HFF-Myc (cell line): ENCODE data around the gene LYRM4.

Experiments
- DNase-seq: peaks from one replicate; pipeline ENCODE4 v3.0.0-alpha.2; 2011; ENCODE audit warnings: low read depth; ENCODE audit errors: extremely low read depth
- H3K4me3 ChIP-seq: replicated peaks from 2 replicates; pipeline ENCODE4 v1.5.1; 2011; ENCODE audit warnings: low read depth, mild to moderate bottlenecking, control low read depth, low read length
- CTCF ChIP-seq: IDR thresholded peaks from 2 replicates; pipeline ENCODE4 v1.5.1; 2012; ENCODE audit warnings: mild to moderate bottlenecking, low read depth, low read length, control low read depth; ENCODE audit errors: missing control alignments

Gene LYRM4

GRCh38 chr6:5220443-5220842 is 40.3 kb downstream of the LYRM4 start:
- TF ChIP-seq CTCF, result no peak
- no peak overlapping the region for H3K4me3 ChIP-seq
- DNase-seq, result no peak

GRCh38 chr6:5219011-5219691 is 41.6 kb downstream of the LYRM4 start:
- DNase-seq, result no peak
- no peak for TF ChIP-seq CTCF
- no peak overlapping the region for H3K4me3 ChIP-seq

GRCh38 chr6:5217356-5217755 is 43.4 kb downstream of the LYRM4 start:
- no peak for TF ChIP-seq CTCF
- DNase-seq, result no peak
- no peak overlapping the region for H3K4me3 ChIP-seq

- TF ChIP-seq CTCF, result no peak
- no peak for DNase-seq
- no peak overlapping the region for H3K4me3 ChIP-seq
Observed at GRCh38 chr6:5215799-5216198, 45.0 kb downstream of the LYRM4 start.

- H3K4me3 ChIP-seq, result no peak overlapping the region
- no peak for TF ChIP-seq CTCF
- no peak for DNase-seq
Observed at GRCh38 chr6:5215159-5215558, 45.6 kb downstream of the LYRM4 start.

- TF ChIP-seq CTCF, result peak; percentile 81
- DNase-seq, result peak; percentile 78
Observed at GRCh38 chr6:5214570-5215052, 46.1 kb downstream of the LYRM4 start.

GRCh38 chr6:5213836-5214235 is 46.9 kb downstream of the LYRM4 start:
- H3K4me3 ChIP-seq, result no peak overlapping the region
- DNase-seq, result no peak
- peak; percentile 17 for TF ChIP-seq CTCF

More at GRCh38 chr6:5214570-5215052, 46.1 kb downstream of the LYRM4 start:
- no peak overlapping the region for H3K4me3 ChIP-seq
